K562 (cell line): ENCODE data around the gene ZP1. TPM values are rescaled to one million over a fixed set of nuclear protein-coding genes. Genes with fewer than 3 reads are reported as not detected.

Source experiments
- CBX2 ChIP-seq: fragments of 200-600 bp; sonication (generic); IDR thresholded peaks from one replicate; pipeline ENCODE4 v1.6.1; 2012; ENCODE audit warnings: mild to moderate bottlenecking, low read length, inconsistent platforms; ENCODE audit not compliant: insufficient read depth, poor library complexity, severe bottlenecking
- CTCF ChIP-seq, 3 experiments: IDR thresholded peaks in 2 of 3; conservative IDR thresholded peaks in 1 of 3; 2 replicates each; pipeline ENCODE4 v1.5.1; 2011 to 2012; ENCODE audit warnings: low read length in 3 of 3, mild to moderate bottlenecking in 3 of 3, control low read depth in 2 of 3, improper control_type of control experiment in 1 of 3, inconsistent platforms in 1 of 3, low read depth in 1 of 3, mixed read lengths in 1 of 3, moderate library complexity in 1 of 3; ENCODE audit not compliant: insufficient read depth in 2 of 3
- GMEB1 ChIP-seq: fragments of 250-450 bp; sonication (Bioruptor Pico); IDR thresholded peaks from 2 replicates; pipeline ENCODE4 v1.4.0; 2020; ENCODE audit warnings: mild to moderate bottlenecking
- HNRNPH1 ChIP-seq: fragments of 200-400 bp; formaldehyde crosslinking; optimal IDR thresholded peaks from 2 replicates; pipeline ENCODE3; 2017; ENCODE audit warnings: low read depth, mild to moderate bottlenecking, low read length, moderate library complexity
- LARP7 ChIP-seq: fragments of 450-650 bp; IDR thresholded peaks from 2 replicates; pipeline ENCODE4 v1.6.1; 2016
- MEIS2 ChIP-seq: fragments of 450-650 bp; IDR thresholded peaks from 2 replicates; pipeline ENCODE4 v1.6.1; 2014; ENCODE audit warnings: mild to moderate bottlenecking; ENCODE audit not compliant: partially characterized antibody
- MYBL2 ChIP-seq, 2 experiments: fragments of 450-650 bp in 1 of 2; sonication (generic) in 1 of 2; formaldehyde crosslinking in 1 of 2; IDR thresholded peaks; 2 replicates each; pipeline versions ENCODE4 v1.6.1 to v1.8.1; 2017 to 2022; ENCODE audit warnings: borderline replicate concordance in 1 of 2, inconsistent platforms in 1 of 2, low read depth in 1 of 2, mild to moderate bottlenecking in 1 of 2, missing genetic modification reagents in 1 of 2, moderate library complexity in 1 of 2
- NFE2 ChIP-seq: IDR thresholded peaks from 2 replicates; pipeline ENCODE4 v1.6.1; 2014; ENCODE audit warnings: antibody characterized with exemption, low read depth
- RBM39 ChIP-seq: fragments of 200-400 bp; formaldehyde crosslinking; optimal IDR thresholded peaks from 2 replicates; pipeline ENCODE3; 2018; ENCODE audit warnings: low read depth, low read length
- TAF1 ChIP-seq: IDR thresholded peaks from 2 replicates; pipeline ENCODE4 v1.6.1; 2011; ENCODE audit warnings: mild to moderate bottlenecking, low read length, moderate library complexity; ENCODE audit not compliant: insufficient read depth, control insufficient read depth, severe bottlenecking; ENCODE audit errors: extremely low read depth
- VEZF1 ChIP-seq: fragments of 200-800 bp; sonication (Bioruptor generic); IDR thresholded peaks from 2 replicates; pipeline ENCODE4 v1.6.1; 2017; ENCODE audit warnings: missing genetic modification characterization, missing compliant biosample characterization
- ZBTB17 ChIP-seq: fragments of 450-650 bp; formaldehyde crosslinking; IDR thresholded peaks from 2 replicates; pipeline ENCODE4 v1.4.0; 2020; ENCODE audit warnings: mild to moderate bottlenecking
- ZFP91 ChIP-seq: sonication (generic); formaldehyde crosslinking; IDR thresholded peaks from 2 replicates; pipeline ENCODE4 v1.8.0; 2022; ENCODE audit warnings: mild to moderate bottlenecking, missing genetic modification reagents
- polyA plus RNA-seq, 8 experiments: library from polyadenylated mRNA; depleted of rRNA in 4 of 8; stranded (reverse) in 5 of 8; unstranded in 3 of 8; fragments of >200 nt; fragmentation: Nextera tagmentation in 2 of 8; fragmentation: Illumina TruSeq in 1 of 8; extraction: Ambion mirVana in 2 of 8; extraction: Trizol in 1 of 8; gene quantifications; 2 replicates each; pipeline versions ENCODE4 v1.2.1 to v1.2.3, GENCODE V29; 2011 to 2014; ENCODE audit warnings: inconsistent platforms in 1 of 8, missing spikeins in 1 of 8
- total RNA-seq, 7 experiments: library from RNA; depleted of rRNA in 6 of 7; stranded (reverse); fragments of >200 nt in 6 of 7; fragmentation: Illumina TruSeq in 2 of 7; extraction: Trizol in 2 of 7; gene quantifications; 2 replicates each; pipeline versions ENCODE4 v1.2.1 to v1.2.3, GENCODE V29; 2011 to 2021; ENCODE audit warnings: low replicate concordance in 1 of 7
- TF ChIP-seq, protein P1 (sequence below): fragments of 450-650 bp; IDR thresholded peaks from one replicate; pipeline ENCODE4 v1.6.1; 2018; ENCODE audit warnings: mild to moderate bottlenecking, moderate library complexity; ENCODE audit not compliant: partially characterized antibody
- TF ChIP-seq, protein P2 (sequence below): fragments of 200-400 bp; formaldehyde crosslinking; IDR thresholded peaks from 2 replicates; pipeline ENCODE4 v1.6.1; 2017; ENCODE audit warnings: mild to moderate bottlenecking, low read depth, low read length, moderate library complexity

Gene ZP1
- total and polyA plus RNA-seq, 9 of the 15 experiments (the other 6 are each of a cell fraction or from before 2014, with no cell fraction given) = 0.11 to 0.15 TPM; not detected in 7

GRCh38 chr11:60915248-60915914 is 48.0 kb downstream of the ZP1 start (continued):
- TF ChIP-seq, protein P1, sequence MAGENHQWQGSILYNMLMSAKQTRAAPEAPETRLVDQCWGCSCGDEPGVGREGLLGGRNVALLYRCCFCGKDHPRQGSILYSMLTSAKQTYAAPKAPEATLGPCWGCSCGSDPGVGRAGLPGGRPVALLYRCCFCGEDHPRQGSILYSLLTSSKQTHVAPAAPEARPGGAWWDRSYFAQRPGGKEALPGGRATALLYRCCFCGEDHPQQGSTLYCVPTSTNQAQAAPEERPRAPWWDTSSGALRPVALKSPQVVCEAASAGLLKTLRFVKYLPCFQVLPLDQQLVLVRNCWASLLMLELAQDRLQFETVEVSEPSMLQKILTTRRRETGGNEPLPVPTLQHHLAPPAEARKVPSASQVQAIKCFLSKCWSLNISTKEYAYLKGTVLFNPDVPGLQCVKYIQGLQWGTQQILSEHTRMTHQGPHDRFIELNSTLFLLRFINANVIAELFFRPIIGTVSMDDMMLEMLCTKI = no peak
- TF ChIP-seq NFE2 (no peak), CTCF (IDR thresholded peaks at IDR 0.05 in 2 of 3, conservative IDR thresholded peaks at IDR 0.05 in 1 of 3; ENCODE audit: insufficient read depth in 2 of 3, low read depth in 1 of 3, low read length in 3 of 3) (peak; percentile 15 to 22 (median 19); a peak in 1 of 6 replicates), CBX2 (no peak), ZBTB17 (CRISPR knock-in tag) (no peak), MYBL2 (IDR thresholded peaks at IDR 0.05; ENCODE audit: low read depth) (no peak), MYBL2 (CRISPR knock-in tag; IDR thresholded peaks at IDR 0.05; ENCODE audit: borderline replicate concordance) (no peak), ZFP91 (CRISPR knock-in tag) (0 out of 2 replicates have a peak, but pooled peaks have one; percentile 24), LARP7 (no peak), RBM39 (no peak), MEIS2 (peak; percentile 29), HNRNPH1 (no peak), TAF1 (no peak), GMEB1 (CRISPR knock-in tag) (no peak), VEZF1 (CRISPR knock-in tag) (peak; percentile 31; the same call in 1 of the 2 replicates)
- TF ChIP-seq, protein P2, sequence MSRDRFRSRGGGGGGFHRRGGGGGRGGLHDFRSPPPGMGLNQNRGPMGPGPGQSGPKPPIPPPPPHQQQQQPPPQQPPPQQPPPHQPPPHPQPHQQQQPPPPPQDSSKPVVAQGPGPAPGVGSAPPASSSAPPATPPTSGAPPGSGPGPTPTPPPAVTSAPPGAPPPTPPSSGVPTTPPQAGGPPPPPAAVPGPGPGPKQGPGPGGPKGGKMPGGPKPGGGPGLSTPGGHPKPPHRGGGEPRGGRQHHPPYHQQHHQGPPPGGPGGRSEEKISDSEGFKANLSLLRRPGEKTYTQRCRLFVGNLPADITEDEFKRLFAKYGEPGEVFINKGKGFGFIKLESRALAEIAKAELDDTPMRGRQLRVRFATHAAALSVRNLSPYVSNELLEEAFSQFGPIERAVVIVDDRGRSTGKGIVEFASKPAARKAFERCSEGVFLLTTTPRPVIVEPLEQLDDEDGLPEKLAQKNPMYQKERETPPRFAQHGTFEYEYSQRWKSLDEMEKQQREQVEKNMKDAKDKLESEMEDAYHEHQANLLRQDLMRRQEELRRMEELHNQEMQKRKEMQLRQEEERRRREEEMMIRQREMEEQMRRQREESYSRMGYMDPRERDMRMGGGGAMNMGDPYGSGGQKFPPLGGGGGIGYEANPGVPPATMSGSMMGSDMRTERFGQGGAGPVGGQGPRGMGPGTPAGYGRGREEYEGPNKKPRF = no peak
